GM19372 (cell line): Measurements from ENCODE around the gene TRPM2.

Source experiments
- ATAC-seq: cut with Tn5 transposase; IDR thresholded peaks from one replicate; pipeline ENCODE4 v1.9.1; 2021; ENCODE audit warnings: mild to moderate bottlenecking, low read depth, moderate library complexity; ENCODE audit not compliant: unreplicated experiment

The TRPM2 gene

GRCh38 chr21:44424608-44425306, 71.3 kb downstream of the TRPM2 start:
- ATAC-seq: no peak

GRCh38 chr21:44425307-44425894, 72.0 kb downstream of the TRPM2 start:
- ATAC-seq: no peak

- ATAC-seq: no peak
Measured at GRCh38 chr21:44425895-44426662, 72.7 kb downstream of the TRPM2 start.

GRCh38 chr21:44426663-44427191, 73.3 kb downstream of the TRPM2 start:
- ATAC-seq: no peak

GRCh38 chr21:44427241-44428120, 74.1 kb downstream of the TRPM2 start:
- no peak for ATAC-seq

GRCh38 chr21:44428281-44428960, 75.0 kb downstream of the TRPM2 start:
- no peak for ATAC-seq

GRCh38 chr21:44429894-44430293, 76.5 kb downstream of the TRPM2 start:
- ATAC-seq: no peak

GRCh38 chr21:44431300-44431699, 77.9 kb downstream of the TRPM2 start:
- no peak for ATAC-seq

- no peak for ATAC-seq
Measured at GRCh38 chr21:44432841-44433790, 79.7 kb downstream of the TRPM2 start.

- ATAC-seq: no peak
Measured at GRCh38 chr21:44433791-44434567, 80.6 kb downstream of the TRPM2 start.

- ATAC-seq: no peak
Measured at GRCh38 chr21:44434568-44434925, 81.1 kb downstream of the TRPM2 start.

GRCh38 chr21:44434936-44435635, 81.7 kb downstream of the TRPM2 start:
- ATAC-seq: no peak

- ATAC-seq: no peak
Measured at GRCh38 chr21:44436111-44436611, 82.7 kb downstream of the TRPM2 start.

GRCh38 chr21:44436958-44437357, 83.5 kb downstream of the TRPM2 start:
- ATAC-seq: no peak

- ATAC-seq: no peak
Measured at GRCh38 chr21:44437371-44437695, 83.9 kb downstream of the TRPM2 start.

- no peak for ATAC-seq
Measured at GRCh38 chr21:44437696-44438431, 84.4 kb downstream of the TRPM2 start.
